ENCODE results near the gene MICAL2. TPM values are rescaled to one million over a fixed set of nuclear protein-coding genes. Genes with fewer than 3 reads are reported as not detected.
A peak's percentile ranks its signal among the peaks of the same experiment; 100 is the strongest.

The MICAL2 gene
- total and polyA plus RNA-seq, 2 of the 8 experiments (the other 6 are each of a cell fraction or from before 2014, with no cell fraction given): 1.3 to 4.1 TPM

- DNase-seq (ENCODE audit: low read depth in 1 of 2, low spot score in 2 of 2) (no peak), FAIRE-seq (no peak)
- H3K27me3 ChIP-seq (replicated peaks in 1 of 4; ENCODE audit: control insufficient read depth in 3 of 4, extremely low read depth in 1 of 4, insufficient read depth in 3 of 4, low read length in 3 of 4): no peaks in the 10 kb centered on the region
- H2BK15ac ChIP-seq (ENCODE audit: low read length): no peak overlapping the region
- no peak overlapping the region for H3K23ac ChIP-seq (ENCODE audit: insufficient read length)
- H3K9ac ChIP-seq (replicated peaks in 1 of 4; ENCODE audit: extremely low read depth in 1 of 4, low read depth in 3 of 4, low read length in 3 of 4): no peak overlapping the region
- ChIA-PET CTCF (ENCODE audit: partially characterized antibody) (interaction anchor here (1.0 to 22.1 kb wide), 6 partner anchors 10 to 221 kb away, joined by 3 to 403 read pairs (median 10); no protein-coding TSS in a partner anchor), POLR2A (ENCODE audit: partially characterized antibody) (interaction anchor here (0.6 kb wide), 1 partner anchor 1462 kb away, joined by 3 read pairs; no protein-coding TSS in a partner anchor)
- H4K5ac ChIP-seq (ENCODE audit: insufficient read length, low read depth, low read length): no peak overlapping the region
- no peak overlapping the region for H3K4me3 ChIP-seq (ENCODE audit: extremely low read depth in 1 of 4, insufficient read depth in 2 of 4, low read depth in 3 of 4, low read length in 4 of 4)
- no peak overlapping the region for H3K4me2 ChIP-seq (ENCODE audit: insufficient read depth in 1 of 2, low read depth in 2 of 2, low read length in 2 of 2)
- no peak overlapping the region for H3K4ac ChIP-seq (replicated peaks; ENCODE audit: insufficient read length, low read depth, low read length)
- 77% methylated on average over 8 of the region's 8 CpGs; no CpG with 5 or more reads in 1 of the 2 experiments for WGBS, 2 experiments (ENCODE audit: extremely low coverage in 1 of 2, insufficient coverage in 1 of 2, insufficient read length in 1 of 2, insufficient replicate concordance in 2 of 2, low coverage in 1 of 2, low lambda C conversion rate in 2 of 2, missing lambda C conversion rate in 1 of 2)
- H3K56ac ChIP-seq (replicated peaks; ENCODE audit: insufficient read length, low read depth, low read length): no peak overlapping the region
- H3K36me3 ChIP-seq (ENCODE audit: control insufficient read depth in 2 of 4, insufficient read depth in 4 of 4, low read length in 3 of 4): no peaks in the 10 kb centered on the region
- no peaks in the 10 kb centered on the region; the same call in 1 of the 2 replicates for H3K23me2 ChIP-seq (ENCODE audit: low read depth, low read length)
- no peak overlapping the region for H3K27ac ChIP-seq (ENCODE audit: low read depth, low read length)
- no peak overlapping the region for H2BK5ac ChIP-seq (ENCODE audit: low read depth, low read length)
- H2AK5ac ChIP-seq (ENCODE audit: low read depth, low read length): no peak overlapping the region
- no peaks in the 10 kb centered on the region for H3K79me2 ChIP-seq (ENCODE audit: control insufficient read depth in 1 of 2, insufficient read depth in 2 of 2, low read length in 2 of 2)
- H2BK12ac ChIP-seq (ENCODE audit: low read depth, low read length): no peak overlapping the region
- no peaks in the 10 kb centered on the region for H3K9me3 ChIP-seq (ENCODE audit: insufficient read depth in 2 of 2, low read depth in 1 of 2, low read length in 1 of 2)
- TF ChIP-seq CTBP2 (IDR thresholded peaks at IDR 0.05; ENCODE audit: borderline replicate concordance, insufficient read depth, insufficient read length, low read length) (no peak), CHD1 (IDR thresholded peaks at IDR 0.05; ENCODE audit: low read depth, low read length) (no peak), EP300 (IDR thresholded peaks at IDR 0.05; ENCODE audit: borderline replicate concordance in 1 of 2, low read depth in 2 of 2, low read length in 2 of 2) (no peak), KDM5A (IDR thresholded peaks at IDR 0.05; ENCODE audit: low read length) (no peak), SP2 (IDR thresholded peaks at IDR 0.05; ENCODE audit: low read length) (no peak), HDAC6 (IDR thresholded peaks at IDR 0.05; ENCODE audit: low read depth, low read length) (no peak), ZNF274 (IDR thresholded peaks at IDR 0.05; ENCODE audit: borderline replicate concordance, extremely low read depth, low read length) (no peak), GTF2F1 (IDR thresholded peaks at IDR 0.05; ENCODE audit: borderline replicate concordance, low read depth, low read length) (no peak), EGR1 (IDR thresholded peaks at IDR 0.05; ENCODE audit: borderline replicate concordance, low read depth, low read length) (no peak), SRF (IDR thresholded peaks at IDR 0.05; ENCODE audit: low read depth, low read length) (no peak), KDM4A (IDR thresholded peaks at IDR 0.05; ENCODE audit: low read depth, low read length, severe bottlenecking) (no peak), BRCA1 (IDR thresholded peaks at IDR 0.05; ENCODE audit: low read depth, low read length) (no peak), TAF7 (optimal IDR thresholded peaks at IDR 0.05; ENCODE audit: borderline replicate concordance, low read depth, low read length) (no peak)
- no peak overlapping the region; the same call in 1 of the 2 replicates for H2AFZ ChIP-seq (ENCODE audit: low read length)
- no peak overlapping the region for H2BK120ac ChIP-seq (replicated peaks; ENCODE audit: low read depth, low read length)
- peak overlapping the region; percentile 53; the same call in 1 of the 2 replicates for H4K8ac ChIP-seq (ENCODE audit: extremely low read depth, insufficient read depth, low read length)
- no peaks in the 10 kb centered on the region; a peak in 1 of 7 replicates for H3K4me1 ChIP-seq (replicated peaks in 1 of 4; ENCODE audit: control insufficient read depth in 3 of 4, insufficient read depth in 4 of 4, low read length in 3 of 4)
- H2BK20ac ChIP-seq (ENCODE audit: low read length): no peak overlapping the region
- H3K79me1 ChIP-seq (ENCODE audit: low read depth, low read length): no peaks in the 10 kb centered on the region
- no peaks in the 10 kb centered on the region for H4K20me1 ChIP-seq (replicated peaks in 1 of 2; ENCODE audit: control insufficient read depth in 1 of 2, insufficient read depth in 2 of 2, low read length in 2 of 2)
- H4K91ac ChIP-seq (replicated peaks; ENCODE audit: insufficient read length, low read length): no peak overlapping the region
- H3K14ac ChIP-seq (ENCODE audit: insufficient read length): no peak overlapping the region
- no peak overlapping the region for H3K18ac ChIP-seq (ENCODE audit: extremely low read depth, low read length)
Observed at GRCh38 chr11:12270817-12271216, 160.4 kb downstream of the MICAL2 start.

All from H1 (cell line).